Type B pancreatic cell (in vitro differentiated cells): Measurements from ENCODE around the gene EIF2A. TPM values are rescaled to one million over a fixed set of nuclear protein-coding genes. Genes with fewer than 3 reads are reported as not detected.
"Not testable (repeated sequence)": the region's sequence is repeated elsewhere in the genome, so short reads cannot be mapped to it uniquely, and the experiment has no call there.

Source experiments
- DNase-seq: peaks from one replicate; pipeline ENCODE4 v3.0.0; 2021; ENCODE audit warnings: mixed read lengths; ENCODE audit not compliant: unreplicated experiment; ENCODE audit errors: extremely low spot score
- H3K27ac Mint-ChIP-seq: 2 replicates; pipeline ENCODE4 v1.8.0; 2021; ENCODE audit warnings: mild to moderate bottlenecking, mixed read lengths
- H3K27me3 Mint-ChIP-seq: 2 replicates; pipeline ENCODE4 v1.8.0; 2021; ENCODE audit warnings: mixed read lengths
- H3K36me3 Mint-ChIP-seq: 2 replicates; pipeline ENCODE4 v1.8.0; 2021; ENCODE audit warnings: mixed read lengths
- H3K4me1 Mint-ChIP-seq: one replicate; pipeline ENCODE4 v1.8.0; 2021; ENCODE audit warnings: mixed read lengths; ENCODE audit not compliant: unreplicated experiment
- H3K4me3 Mint-ChIP-seq: 2 replicates; pipeline ENCODE4 v1.8.0; 2021; ENCODE audit warnings: mild to moderate bottlenecking, mixed read lengths
- H3K9me3 Mint-ChIP-seq: 2 replicates; pipeline ENCODE4 v1.8.0; 2021; ENCODE audit warnings: mixed read lengths
- long read RNA-seq: library from polyadenylated mRNA; unstranded; transcript quantifications from one replicate; pipeline ENCODE4 v2.0.0, GENCODE V29; 2020
- total RNA-seq: library from RNA; stranded (reverse); gene quantifications from 2 replicates; pipeline ENCODE4 v1.2.1, GENCODE V29; 2021; ENCODE audit warnings: low replicate concordance
- TF ChIP-seq, protein P1 (sequence below): fragments of 200-600 bp; sonication (generic); conservative IDR thresholded peaks from 2 replicates; pipeline ENCODE4 v1.5.0; 2021; ENCODE audit warnings: antibody characterized with exemption, mild to moderate bottlenecking

The EIF2A gene
- 56.1 and 58.3 TPM in 2 replicates for total RNA-seq
- long read RNA-seq, transcript EIF2A-203 (14 exons, 2,198 nt): major isoform, 251 of 372 reads
- long read RNA-seq, partial matches to known transcripts: 82 of 372 reads
- long read RNA-seq, other reads (novel, unspliced or antisense): 35 of 372 reads

DNA sequence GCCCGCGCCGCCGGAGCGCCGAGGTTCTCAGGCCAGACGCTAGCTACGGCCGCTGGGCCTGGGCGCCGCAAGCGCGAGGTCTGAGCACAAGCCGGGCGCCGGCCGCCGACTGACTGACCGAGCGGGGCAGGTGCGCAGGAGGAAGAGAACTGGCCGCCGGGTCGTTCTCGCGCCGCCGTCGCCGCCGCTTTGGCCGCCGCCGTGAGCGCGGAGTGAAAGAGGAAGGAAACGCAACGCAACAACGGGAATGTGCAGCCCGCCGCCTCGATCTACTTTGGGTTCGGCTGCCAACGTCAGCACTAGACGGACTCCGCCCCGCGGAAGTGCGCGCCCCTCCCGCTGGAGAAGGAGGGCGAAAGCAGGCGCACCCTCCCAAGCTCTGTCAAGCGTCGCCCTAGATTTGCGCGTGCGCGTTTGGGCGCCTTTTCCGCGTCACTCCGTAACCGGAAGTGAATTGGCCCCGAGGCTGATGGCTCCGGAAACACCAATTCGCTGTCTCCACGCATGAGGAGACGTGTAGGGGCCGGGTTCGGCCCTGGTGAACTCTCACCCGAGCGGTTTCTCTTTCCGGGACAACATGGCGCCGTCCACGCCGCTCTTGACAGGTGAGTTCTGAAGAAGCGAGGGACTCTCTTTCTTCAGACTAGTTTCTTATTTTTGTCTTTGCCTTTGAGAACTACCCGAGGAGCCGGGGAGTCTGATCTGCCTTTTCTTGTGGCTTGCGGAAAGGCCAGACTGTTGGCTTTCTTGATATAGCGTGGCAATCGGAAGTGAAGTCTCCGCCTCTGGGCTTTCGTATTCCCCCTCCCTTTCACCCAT lies at the start of gene EIF2A, which contains the start of gene SERP1:
TSS of gene EIF2A (plus strand) at position 562 of the 819 bp plus-strand sequence. CDS start at position 578, 16 bp downstream.
TSS of gene SERP1 (minus strand) at position 271 of the 819 bp plus-strand sequence. CDS start 361 bp downstream, outside the sequence.
- TF ChIP-seq, protein P1, sequence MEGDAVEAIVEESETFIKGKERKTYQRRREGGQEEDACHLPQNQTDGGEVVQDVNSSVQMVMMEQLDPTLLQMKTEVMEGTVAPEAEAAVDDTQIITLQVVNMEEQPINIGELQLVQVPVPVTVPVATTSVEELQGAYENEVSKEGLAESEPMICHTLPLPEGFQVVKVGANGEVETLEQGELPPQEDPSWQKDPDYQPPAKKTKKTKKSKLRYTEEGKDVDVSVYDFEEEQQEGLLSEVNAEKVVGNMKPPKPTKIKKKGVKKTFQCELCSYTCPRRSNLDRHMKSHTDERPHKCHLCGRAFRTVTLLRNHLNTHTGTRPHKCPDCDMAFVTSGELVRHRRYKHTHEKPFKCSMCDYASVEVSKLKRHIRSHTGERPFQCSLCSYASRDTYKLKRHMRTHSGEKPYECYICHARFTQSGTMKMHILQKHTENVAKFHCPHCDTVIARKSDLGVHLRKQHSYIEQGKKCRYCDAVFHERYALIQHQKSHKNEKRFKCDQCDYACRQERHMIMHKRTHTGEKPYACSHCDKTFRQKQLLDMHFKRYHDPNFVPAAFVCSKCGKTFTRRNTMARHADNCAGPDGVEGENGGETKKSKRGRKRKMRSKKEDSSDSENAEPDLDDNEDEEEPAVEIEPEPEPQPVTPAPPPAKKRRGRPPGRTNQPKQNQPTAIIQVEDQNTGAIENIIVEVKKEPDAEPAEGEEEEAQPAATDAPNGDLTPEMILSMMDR: peak; percentile 22
- Mint-ChIP-seq H3K36me3 (peaks cover 18% of the 10 kb centered on the region), H3K4me1 (peaks cover 29% of the 10 kb centered on the region), H3K4me3 (peak within 1 kb of the TSS; percentile 92), H3K27ac (peak within 1 kb of the TSS; percentile 97), H3K9me3 (no peaks in the 10 kb centered on the region), H3K27me3 (no peaks in the 10 kb centered on the region)
- DNase-seq: peak; percentile 99

DNA sequence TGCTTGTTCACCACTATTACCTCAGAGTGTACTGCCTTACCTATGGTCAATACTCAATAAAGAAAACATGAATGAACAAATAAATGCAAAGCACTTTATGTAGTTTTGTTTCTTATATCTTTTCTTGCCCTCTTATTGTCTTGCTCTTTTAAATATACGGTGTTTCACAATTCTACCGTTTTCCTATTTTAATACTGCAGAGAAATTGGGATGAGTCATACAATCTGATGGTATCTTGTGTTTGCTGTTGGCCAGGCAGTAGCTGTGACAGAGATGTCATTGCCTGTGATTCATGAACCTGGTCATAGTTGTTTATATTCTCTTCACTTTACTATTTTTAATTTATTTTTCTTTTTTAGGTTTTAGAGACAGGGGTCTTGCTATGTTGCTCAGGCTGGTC lies 48.6 kb upstream of the EIF2A start:
- TF ChIP-seq, protein P1: no peak

DNA sequence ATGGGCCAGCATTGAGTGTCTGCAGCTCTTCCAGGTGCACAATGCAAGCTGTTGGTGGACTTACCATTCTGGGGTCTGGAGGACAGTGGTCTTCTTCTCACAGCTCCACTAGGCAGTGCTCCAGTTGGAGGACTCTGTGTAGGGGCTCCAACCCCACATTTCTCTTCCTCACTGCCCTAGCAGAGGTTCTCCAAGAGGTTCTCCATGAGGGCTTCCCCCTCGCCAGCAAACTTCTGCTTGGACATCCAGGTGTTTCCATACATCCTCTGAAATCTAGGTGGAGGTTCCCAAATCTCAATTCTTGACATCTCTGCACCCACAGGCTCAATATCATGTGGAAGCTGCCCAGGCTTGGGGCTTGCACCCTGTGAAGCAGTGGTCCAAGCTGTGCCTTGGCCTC lies 45.6 kb upstream of the EIF2A start:
- not testable (repeated sequence) for H3K36me3 Mint-ChIP-seq, H3K4me3 Mint-ChIP-seq, DNase-seq, H3K27ac Mint-ChIP-seq, H3K9me3 Mint-ChIP-seq, H3K27me3 Mint-ChIP-seq, H3K4me1 Mint-ChIP-seq

More for the DNA sequence above, 48.6 kb upstream of the EIF2A start:
- Mint-ChIP-seq H3K4me1 (peaks cover 10% of the 10 kb centered on the region), H3K27me3 (no peaks in the 10 kb centered on the region), H3K27ac (no peak overlapping the region), H3K36me3 (peaks cover 4% of the 10 kb centered on the region), H3K4me3 (no peak overlapping the region), H3K9me3 (no peaks in the 10 kb centered on the region)
- no peak for DNase-seq

DNA sequence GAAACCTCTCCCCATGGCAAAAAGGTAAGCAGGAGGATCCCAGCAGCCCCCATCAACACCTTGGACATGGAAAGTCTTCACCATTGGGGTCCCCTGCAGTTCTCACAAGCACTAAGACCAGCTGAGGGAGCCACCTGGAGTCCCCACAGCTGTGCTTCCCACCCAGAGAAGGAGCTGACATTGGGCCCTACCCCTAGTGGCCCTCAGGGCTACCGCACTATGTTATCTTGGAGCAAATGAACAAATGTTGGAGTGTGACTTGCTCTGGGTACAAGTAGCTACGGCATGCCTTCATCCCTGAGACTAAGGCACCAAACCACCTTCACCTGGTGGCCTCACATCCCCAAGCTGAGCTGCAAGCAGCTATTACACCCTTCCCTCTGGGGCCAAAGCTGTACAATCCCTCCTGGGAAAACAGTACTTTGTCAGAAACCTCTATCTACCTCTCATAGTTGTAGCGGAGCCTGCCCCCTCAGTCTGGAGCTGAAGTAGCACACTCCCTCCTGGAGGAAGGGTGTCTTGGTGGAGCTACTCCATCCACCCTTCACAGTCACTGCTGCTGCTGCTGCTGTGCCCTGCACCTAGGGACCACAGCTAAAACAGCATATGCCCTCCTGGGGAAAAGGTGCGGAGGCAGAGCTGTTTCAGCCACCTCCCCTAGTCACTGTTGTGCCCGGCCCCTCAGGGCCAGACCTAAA lies 43.0 kb upstream of the EIF2A start:
- Mint-ChIP-seq H3K27ac (no peak overlapping the region), H3K9me3 (no peaks in the 10 kb centered on the region), H3K4me1 (no peaks in the 10 kb centered on the region), H3K27me3 (peaks cover under 1% of the 10 kb centered on the region), H3K4me3 (no peak overlapping the region), H3K36me3 (peaks cover 4% of the 10 kb centered on the region)
- TF ChIP-seq, protein P1: peak; percentile 19
- no peak for DNase-seq

DNA sequence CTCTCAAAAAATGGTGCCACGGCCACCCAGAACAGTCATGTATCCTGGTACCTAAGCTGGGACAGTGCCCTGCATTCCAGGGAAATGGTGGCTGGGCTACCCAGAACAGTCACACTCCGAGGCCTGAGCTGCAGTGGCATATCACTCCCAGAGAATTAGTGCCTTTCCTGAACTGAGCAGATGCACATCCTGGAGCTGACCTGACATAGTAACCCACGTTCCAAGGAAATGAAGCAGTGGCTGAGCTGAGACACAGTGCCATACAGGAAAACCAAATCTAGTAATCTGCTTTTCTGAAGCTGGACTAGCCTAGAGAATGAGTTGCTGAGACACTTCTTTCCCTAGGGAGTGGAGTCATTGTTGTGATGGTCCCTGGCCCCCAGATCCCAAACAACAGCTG lies 42.1 kb upstream of the EIF2A start:
- no peak for DNase-seq
- H3K36me3 Mint-ChIP-seq: peaks cover 4% of the 10 kb centered on the region
- TF ChIP-seq, protein P1: no peak
- no peak overlapping the region for H3K4me3 Mint-ChIP-seq
- H3K27ac Mint-ChIP-seq: no peak overlapping the region
- H3K27me3 Mint-ChIP-seq: peaks cover 2% of the 10 kb centered on the region
- H3K9me3 Mint-ChIP-seq: no peaks in the 10 kb centered on the region
- no peaks in the 10 kb centered on the region for H3K4me1 Mint-ChIP-seq

DNA sequence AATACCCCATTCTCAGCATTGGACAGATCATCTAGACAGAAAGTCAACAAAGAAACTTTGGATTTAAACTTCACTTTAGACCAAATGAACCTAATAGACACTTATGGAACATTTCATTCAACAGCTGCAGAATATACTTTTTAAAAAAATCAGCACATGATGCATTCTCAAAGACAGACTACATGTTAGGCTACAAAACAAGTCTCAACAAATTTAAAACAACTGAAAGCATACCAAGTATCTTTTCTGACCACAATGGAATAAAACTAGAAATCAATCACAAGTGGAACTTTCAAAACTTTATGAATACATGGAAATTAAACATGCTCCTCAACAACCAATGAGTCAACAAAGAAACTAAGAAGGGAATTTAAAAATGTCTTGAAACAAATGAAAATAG lies 38.2 kb upstream of the EIF2A start:
- H3K27ac Mint-ChIP-seq: no peak overlapping the region
- H3K27me3 Mint-ChIP-seq: peaks cover 5% of the 10 kb centered on the region
- TF ChIP-seq, protein P1: no peak
- no peak overlapping the region for H3K4me3 Mint-ChIP-seq
- no peaks in the 10 kb centered on the region for H3K9me3 Mint-ChIP-seq
- H3K4me1 Mint-ChIP-seq: no peaks in the 10 kb centered on the region
- DNase-seq: no peak
- H3K36me3 Mint-ChIP-seq: no peaks in the 10 kb centered on the region
